Adrenal gland (tissue), 12 donors: ENCODE results near the gene PDCD11. TPM values are rescaled to one million over a fixed set of nuclear protein-coding genes. Genes with fewer than 3 reads are reported as not detected.
A peak's percentile ranks its signal among the peaks of the same experiment; 100 is the strongest.

Source experiments
- DNase-seq, 7 donors: peaks; one replicate each; pipeline ENCODE4 v3.0.0-alpha.2; 2019 to 2020
- H3K27ac ChIP-seq, 5 donors: fragments of 200-600 bp; sonication (generic) in 4 of 5; 1 replicate in 3 of 5; 2 replicates in 2 of 5; pipeline versions ENCODE4 v1.5.1 to v1.8.0; 2016 to 2020; ENCODE audit warnings: mild to moderate bottlenecking in 1 of 5
- H3K27me3 ChIP-seq: fragments of 200-600 bp; 2 replicates; pipeline ENCODE4 v1.8.0; 2021
- H3K36me3 ChIP-seq, 2 donors: fragments of 200-600 bp; replicated peaks in 1 of 2; 1 replicate in 1 of 2; 2 replicates in 1 of 2; pipeline versions ENCODE4 v1.5.1 to v1.8.0; 2018 to 2022
- H3K4me1 ChIP-seq, 2 donors: fragments of 200-600 bp; replicated peaks in 1 of 2; 1 replicate in 1 of 2; 2 replicates in 1 of 2; pipeline versions ENCODE4 v1.5.1 to v1.8.0; 2018 to 2021
- H3K4me3 ChIP-seq, 4 donors: fragments of 200-600 bp; sonication (generic) in 3 of 4; one replicate each; pipeline ENCODE4 v1.5.1; 2016 to 2018
- H3K9me3 ChIP-seq, 3 donors: fragments of 200-600 bp; sonication (generic) in 1 of 3; replicated peaks in 1 of 3; 1 replicate in 2 of 3; 2 replicates in 1 of 3; pipeline versions ENCODE4 v1.5.1 to v1.8.0; 2016 to 2021
- CTCF ChIP-seq, 6 experiments: fragments of 450-650 bp in 4 of 6; fragments of 200-600 bp in 2 of 6; sonication (generic) in 1 of 6; IDR thresholded peaks; 1 replicate in 5 of 6; 2 replicates in 1 of 6; pipeline versions ENCODE4 v1.5.1 to v1.8.0; 2016 to 2021; ENCODE audit warnings: antibody characterized with exemption in 6 of 6, mild to moderate bottlenecking in 2 of 6, moderate library complexity in 1 of 6
- POLR2A ChIP-seq, 2 donors: fragments of 450-650 bp; IDR thresholded peaks; one replicate each; pipeline ENCODE4 v1.6.1; 2017; ENCODE audit warnings: antibody characterized with exemption in 2 of 2, mild to moderate bottlenecking in 2 of 2, moderate library complexity in 1 of 2
- WGBS, 4 donors: extraction: QIAGEN DNeasy Blood & Tissue Kit in 2 of 4; methylation state at CpG; one replicate each; pipeline versions ENCODE4 v1.1.5 to v1.1.7; 2013 to 2017; 5-methylcytosine and 5-hydroxymethylcytosine counted together
- intact Hi-C, 2 donors: fragments of 100-400 bp; cut with DNase I; formaldehyde crosslinking; loops; one replicate each; pipeline versions ENCODE4 v1.14.1 to v1.15.0; 2022 to 2023
- polyA plus RNA-seq, 3 donors: library from polyadenylated mRNA; stranded (reverse); fragments of 200-250 nt in 2 of 3; fragments of 350-450 nt in 1 of 3; fragmentation: Illumina TruSeq in 1 of 3; extraction: RNeasy Lipid Tissue Mini Kit (QIAGEN cat#74804) in 1 of 3; gene quantifications; one replicate each; pipeline ENCODE4 v1.2.3, GENCODE V29; 2013 to 2014
- total RNA-seq, 9 donors: library from RNA; depleted of rRNA in 4 of 9; stranded (reverse); fragments of >200 nt in 4 of 9; fragments of 120-200 nt in 1 of 9; fragmentation: NEBNext Ultra II Directional in 1 of 9; extraction: Animal tissue kit (Norgen Biotek cat#: 25700) in 1 of 9; gene quantifications; one replicate each; pipeline versions ENCODE4 v1.1.0 to v1.2.4, GENCODE V29; 2013 to 2023
- donor health status: healthy with polysubstance abuse.
- donor health status: Bipolar disorder and iron deficiency.
- donor health status: DM: yes; HTN: yes; CAD: no.
- donor health status: DM: no; HTN: no; CAD: no.
- donor health status: DM: no; HTN: no; CAD: no.
- donor health status: DM: yes; HTN: yes; CAD: no.

The PDCD11 gene
- total and polyA plus RNA-seq, 12 donors = 13.6 to 39.7 (median 21.2) TPM

- no peak overlapping the region for H3K27ac ChIP-seq
- no peaks in the 10 kb centered on the region for H3K9me3 ChIP-seq
- no peaks in the 10 kb centered on the region for H3K4me1 ChIP-seq
- H3K4me3 ChIP-seq = no peak overlapping the region
- intact Hi-C loops = no loop called here
- DNase-seq = no peak
- no peaks in the 10 kb centered on the region for H3K27me3 ChIP-seq
- TF ChIP-seq CTCF (IDR thresholded peaks at IDR 0.05) (no peak), POLR2A (IDR thresholded peaks at IDR 0.05) (no peak)
- 81 to 94% (median 90%) methylated on average over 3 of the region's 3 CpGs for WGBS, 4 donors
- H3K36me3 ChIP-seq = no peaks in the 10 kb centered on the region
Observed at GRCh38 chr10:103466734-103467133, 70.3 kb downstream of the PDCD11 start.

GRCh38 chr10:103467406-103467805 is 71.0 kb downstream of the PDCD11 start:
- Histone ChIP-seq H3K9me3 (no peaks in the 10 kb centered on the region), H3K27ac (no peak overlapping the region), H3K36me3 (no peaks in the 10 kb centered on the region), H3K4me3 (no peak overlapping the region), H3K4me1 (no peaks in the 10 kb centered on the region), H3K27me3 (no peaks in the 10 kb centered on the region)
- intact Hi-C loops = no loop called here
- DNase-seq = no peak
- WGBS, 4 donors = 89 to 92% (median 91%) methylated on average over 7 of the region's 7 CpGs
- TF ChIP-seq POLR2A (IDR thresholded peaks at IDR 0.05) = no peak
- no peak for TF ChIP-seq CTCF (IDR thresholded peaks at IDR 0.05)

GRCh38 chr10:103469201-103469600 is 72.8 kb downstream of the PDCD11 start:
- no peak for TF ChIP-seq POLR2A (IDR thresholded peaks at IDR 0.05)
- TF ChIP-seq CTCF (IDR thresholded peaks at IDR 0.05) = no peak
- intact Hi-C loops = no loop called here
- Histone ChIP-seq H3K36me3 (no peaks in the 10 kb centered on the region), H3K4me1 (no peaks in the 10 kb centered on the region), H3K27me3 (no peaks in the 10 kb centered on the region), H3K27ac (no peak overlapping the region), H3K9me3 (no peaks in the 10 kb centered on the region), H3K4me3 (no peak overlapping the region)
- WGBS, 4 donors = 64 to 71% (median 67%) methylated on average over 5 of the region's 5 CpGs
- no peak for DNase-seq

GRCh38 chr10:103470761-103471653 is 74.6 kb downstream of the PDCD11 start:
- H3K27ac ChIP-seq = peak overlapping the region in 1 of 5 donors; percentile 47
- no peak for DNase-seq
- H3K4me3 ChIP-seq = no peak overlapping the region
- H3K27me3 ChIP-seq = no peaks in the 10 kb centered on the region
- TF ChIP-seq POLR2A (IDR thresholded peaks at IDR 0.05) (no peak), CTCF (IDR thresholded peaks at IDR 0.05) (no peak)
- H3K9me3 ChIP-seq = no peaks in the 10 kb centered on the region
- intact Hi-C loops = no loop called here
- no peaks in the 10 kb centered on the region for H3K36me3 ChIP-seq
- no peaks in the 10 kb centered on the region for H3K4me1 ChIP-seq
- WGBS, 4 donors = 61 to 74% (median 70%) methylated on average over 12 to 14 of the region's 14 CpGs
